Stimulated activated CD8-positive, alpha-beta memory T cell treated with anti-CD3 and anti-CD28 coated beads, Interleukin-15, amount 100 ng/mL, for 4 hours (primary cell): ENCODE measurements around the gene UBC.
A peak's percentile ranks its signal among the peaks of the same experiment; 100 is the strongest.

Experiments used
- DNase-seq, 2 donors: peaks; one replicate each; pipeline ENCODE4 v3.0.0-alpha.2; 2020; ENCODE audit warnings: low read depth in 2 of 2

UBC gene

GRCh38 chr12:124864326-124864752 is 50.1 kb downstream of the UBC start:
- no peak for DNase-seq

- DNase-seq: peak; percentile 52 to 71
These were observed 50.8 kb downstream of the UBC start, which contains the start of gene SCARB1 for GRCh38 chr12:124863416-124864325. TSS of gene SCARB1 (minus strand) at chr12:124863864. CDS start at chr12:124863720, 144 bp downstream.

GRCh38 chr12:124862768-124863415 is 51.6 kb downstream of the UBC start:
- DNase-seq: no peak

- DNase-seq: no peak
These were observed 52.4 kb downstream of the UBC start for GRCh38 chr12:124861898-124862676.
